D341Med (cell line): ENCODE results near the gene EYS.

ENCODE experiments used
- DNase-seq: peaks from one replicate; pipeline ENCODE4 v3.0.0; 2012; ENCODE audit warnings: low spot score

Gene EYS

DNA sequence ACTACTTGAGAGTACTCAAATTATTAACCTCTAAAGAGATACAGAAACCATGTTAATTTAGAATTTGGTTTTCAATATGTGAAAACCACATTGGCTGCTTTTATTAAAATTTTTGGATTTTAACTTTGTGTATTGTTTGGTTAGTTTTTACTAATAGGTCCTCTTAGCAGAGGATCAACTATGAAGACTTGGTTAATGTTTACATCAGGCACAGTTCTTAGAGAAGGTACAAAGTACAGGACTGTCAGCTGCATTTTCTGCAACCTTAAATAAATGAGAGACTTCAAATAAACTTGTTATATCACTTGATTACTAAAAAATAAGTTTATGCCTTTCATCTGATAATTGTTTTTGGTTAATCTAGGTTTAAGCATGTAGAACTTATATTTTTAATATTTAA is 1982.3 kb downstream of the EYS start:
- DNase-seq: no peak

DNA sequence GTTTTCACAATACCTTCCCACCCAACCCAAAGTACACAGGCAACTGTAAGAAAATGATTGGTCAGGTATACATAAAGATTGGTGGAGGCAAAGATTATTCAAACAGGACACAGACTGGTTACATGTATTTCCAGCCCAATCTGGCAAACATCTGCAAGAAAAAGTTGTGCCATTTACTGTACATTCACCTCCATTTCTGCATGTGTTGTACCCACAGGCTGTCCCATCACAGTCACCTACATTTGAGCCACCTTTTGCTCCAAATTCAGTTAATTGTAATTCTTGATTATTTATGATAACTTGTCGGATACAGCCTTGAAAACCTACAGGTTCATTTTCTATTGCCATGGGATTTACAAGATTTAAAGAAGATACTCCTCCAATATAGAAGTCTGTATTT is 1985.8 kb downstream of the EYS start:
- DNase-seq: no peak

DNA sequence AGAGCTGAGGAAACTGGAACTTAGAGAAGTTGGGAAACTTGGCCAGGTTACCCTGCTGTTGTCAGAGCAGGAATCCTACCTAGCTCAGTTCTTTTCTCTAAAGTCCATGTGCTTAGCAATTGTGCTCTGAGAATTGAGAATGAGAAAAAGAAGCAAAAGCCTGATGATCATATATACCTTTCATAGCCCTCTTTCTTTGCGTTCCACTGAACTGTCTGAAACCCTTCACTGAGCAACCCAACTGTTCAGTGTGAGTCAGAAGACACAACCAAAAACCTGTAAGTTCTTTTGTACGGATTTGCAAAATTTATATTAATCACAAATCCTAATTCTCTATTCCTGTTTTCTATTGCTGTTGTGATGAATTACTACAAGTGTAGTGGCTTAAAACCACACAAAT is 1990.9 kb downstream of the EYS start:
- DNase-seq: no peak

DNA sequence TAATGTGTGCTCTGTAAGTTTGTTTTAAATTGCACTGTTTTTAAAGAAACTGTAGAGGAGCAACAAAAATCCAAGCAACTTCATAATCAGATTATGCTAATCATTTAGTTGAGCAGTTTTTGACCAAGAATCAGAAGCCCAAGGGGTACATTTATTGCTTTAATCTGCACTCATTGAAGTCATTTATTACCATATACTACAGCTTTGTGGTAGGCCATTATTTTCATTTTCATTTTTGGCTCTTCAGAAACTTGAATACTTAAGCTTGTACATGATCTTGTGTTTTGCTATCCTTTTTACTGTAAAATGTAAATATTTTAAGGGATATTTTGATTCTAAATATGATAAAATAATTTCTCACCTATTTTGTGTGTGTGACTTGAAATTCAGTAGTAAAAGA is 1992.9 kb downstream of the EYS start:
- DNase-seq: no peak

DNA sequence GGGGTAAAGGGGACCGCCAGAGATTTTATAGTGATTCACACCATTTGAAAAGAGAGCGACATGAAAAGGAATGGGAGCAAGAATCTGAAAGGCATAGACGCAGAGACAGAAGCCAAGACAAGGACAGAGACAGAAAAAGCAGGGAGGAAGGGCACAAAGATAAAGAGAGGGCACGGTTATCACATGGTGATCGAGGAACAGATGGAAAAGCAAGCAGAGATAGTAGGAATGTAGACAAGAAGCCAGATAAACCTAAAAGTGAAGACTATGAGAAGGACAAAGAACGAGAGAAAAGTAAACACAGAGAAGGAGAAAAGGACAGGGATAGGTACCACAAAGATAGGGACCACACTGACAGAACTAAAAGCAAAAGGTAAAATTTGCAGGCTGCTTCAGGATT is 1993.7 kb downstream of the EYS start:
- DNase-seq: no peak

DNA sequence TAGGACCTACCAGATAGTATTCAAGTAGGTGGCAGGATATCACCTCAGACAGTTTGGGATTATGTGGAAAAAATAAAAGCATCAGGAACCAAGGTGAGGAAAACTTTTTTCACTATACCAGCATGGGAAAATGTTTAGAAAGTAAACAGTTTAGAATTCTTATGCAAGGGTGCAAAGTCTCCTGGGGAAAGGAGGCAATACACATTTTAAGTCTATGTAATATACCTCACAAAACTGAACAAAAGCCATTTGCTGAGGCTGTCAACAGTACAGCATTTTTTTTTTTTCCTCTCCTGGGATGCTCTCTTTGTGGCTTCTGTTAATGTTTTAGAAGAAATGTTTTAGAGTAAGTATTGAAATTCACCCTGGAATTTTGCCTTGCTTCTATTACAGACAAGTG is 1997.9 kb downstream of the EYS start:
- no peak for DNase-seq

DNA sequence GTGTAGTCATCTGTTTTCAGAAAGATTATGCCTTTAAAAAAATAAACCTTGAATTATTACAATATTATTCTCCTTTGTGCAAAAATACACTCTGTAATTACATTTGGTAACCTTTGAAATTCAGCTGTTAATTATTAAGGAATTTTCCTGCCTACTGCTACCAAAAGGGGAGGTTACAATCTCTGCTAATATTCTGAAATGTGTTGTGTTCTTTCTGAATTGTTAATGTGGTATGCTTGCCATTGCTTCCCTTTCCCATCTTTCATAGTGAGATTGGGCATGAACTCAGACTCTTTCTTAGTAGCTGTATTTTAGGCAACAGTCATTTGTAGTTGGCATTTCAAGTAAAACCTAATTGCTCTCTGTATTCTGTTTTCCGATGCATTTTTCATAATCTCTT is 1998.4 kb downstream of the EYS start:
- no peak for DNase-seq

DNA sequence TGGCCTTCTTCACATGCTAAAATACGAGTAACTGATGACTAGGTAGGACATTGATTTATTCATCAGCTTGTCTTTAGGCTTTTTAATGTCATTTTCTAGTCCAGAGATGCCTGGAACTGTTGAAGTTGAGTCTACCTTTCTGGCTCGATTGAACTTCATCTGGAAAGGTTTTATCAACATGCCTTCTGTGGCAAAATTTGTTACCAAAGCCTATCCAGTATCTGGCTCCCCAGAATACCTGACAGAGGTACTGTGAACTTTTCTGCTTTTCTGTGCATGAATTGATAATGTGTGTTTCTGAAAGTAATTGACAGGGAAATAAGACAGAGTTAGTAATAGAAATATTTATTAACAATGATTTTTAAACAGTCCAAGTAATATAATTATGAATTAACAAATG is 2000.4 kb downstream of the EYS start:
- no peak for DNase-seq

DNA sequence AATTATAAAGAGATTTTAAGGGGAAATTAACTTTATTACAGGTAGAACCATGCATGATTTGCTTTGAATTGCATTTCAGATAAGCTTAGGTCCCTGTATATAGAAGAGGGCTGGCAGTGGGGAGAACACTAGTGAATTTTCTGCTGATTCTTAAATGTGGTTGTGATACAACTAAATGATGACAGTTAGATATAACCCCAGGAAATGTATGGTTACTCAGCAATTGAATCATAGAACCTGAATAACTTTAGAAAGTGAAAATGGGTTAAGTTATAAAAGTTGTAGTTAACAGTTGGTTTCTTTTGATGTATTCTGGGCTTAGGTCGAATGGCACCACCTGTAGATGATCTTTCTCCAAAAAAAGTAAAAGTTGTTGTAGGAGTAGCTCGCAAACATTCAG is 2001.3 kb downstream of the EYS start:
- DNase-seq: no peak

DNA sequence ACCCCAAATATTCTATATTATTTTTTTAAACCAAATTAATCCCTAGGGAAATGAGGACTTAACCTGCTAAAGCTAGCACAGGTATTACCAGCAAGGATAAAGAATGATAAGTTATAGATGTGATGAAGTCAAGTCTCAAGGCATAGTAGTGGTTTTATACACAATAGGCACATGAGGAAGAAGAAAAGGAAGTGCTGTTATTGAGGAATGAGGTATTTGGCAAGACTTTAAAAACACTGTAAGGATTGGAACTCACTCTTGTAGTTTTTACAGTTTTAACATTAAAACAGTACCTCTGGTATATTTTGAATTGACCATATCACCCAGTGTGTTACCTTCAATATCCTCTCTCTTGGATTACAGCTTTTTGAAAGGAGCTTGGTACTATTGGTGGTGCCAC is 2016.8 kb downstream of the EYS start:
- no peak for DNase-seq

DNA sequence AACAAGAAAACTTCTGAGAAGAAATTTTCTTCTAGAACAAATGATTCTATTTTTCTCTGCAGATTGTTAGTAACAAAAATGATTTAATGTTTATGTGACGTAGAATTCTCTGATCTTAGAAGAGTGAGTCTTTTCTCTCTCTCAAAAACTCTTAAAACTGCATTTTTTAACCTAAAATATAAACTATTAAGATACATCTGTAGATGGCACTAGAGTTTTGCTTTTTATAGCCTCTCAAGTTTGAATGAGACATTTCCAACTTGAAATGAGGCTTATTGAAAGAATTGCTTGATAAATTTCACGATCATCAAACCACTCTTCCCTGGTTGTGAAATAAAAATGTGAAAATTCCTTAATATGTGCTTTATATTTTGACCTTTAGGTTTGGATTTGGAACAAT is 2017.6 kb downstream of the EYS start:
- DNase-seq: no peak

DNA sequence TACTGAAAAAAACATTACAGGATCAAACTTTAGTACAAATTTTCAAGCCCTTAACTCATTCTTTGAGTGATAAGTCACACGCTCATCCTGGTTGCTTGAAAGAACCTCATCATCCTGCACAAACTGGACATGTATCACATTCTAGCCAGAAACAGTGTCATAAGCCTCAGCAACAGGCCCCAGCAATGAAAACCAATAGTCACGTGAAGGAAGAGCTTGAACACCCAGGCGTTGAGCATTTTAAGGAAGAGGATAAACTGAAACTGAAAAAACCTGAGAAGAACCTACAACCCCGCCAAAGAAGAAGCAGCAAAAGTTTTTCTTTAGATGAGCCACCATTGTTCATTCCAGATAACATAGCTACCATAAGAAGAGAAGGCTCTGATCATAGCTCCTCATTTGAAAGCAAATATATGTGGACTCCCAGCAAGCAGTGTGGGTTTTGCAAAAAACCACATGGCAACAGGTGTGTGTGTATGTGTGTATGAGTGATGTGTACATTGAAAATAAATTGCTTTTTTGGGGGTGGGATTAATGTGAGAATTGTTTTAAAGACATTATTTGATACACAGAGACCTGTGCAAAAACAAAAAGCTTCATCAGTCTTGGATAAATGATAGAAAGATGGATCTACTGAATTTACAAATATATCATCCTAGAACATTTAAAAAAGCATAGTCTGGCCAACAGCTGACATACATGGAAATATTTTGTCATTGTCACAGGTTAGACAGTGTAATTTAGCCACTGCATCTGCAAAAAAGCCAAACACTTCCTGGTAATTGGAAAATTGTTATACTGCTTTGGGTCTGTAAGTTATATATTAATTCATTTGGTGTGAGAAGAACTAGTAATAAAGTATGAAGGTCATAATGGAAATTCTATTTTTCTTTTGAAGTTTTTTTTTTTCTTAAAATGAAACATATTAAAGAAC is 2021.3 kb downstream of the EYS start:
- DNase-seq: no peak

DNA sequence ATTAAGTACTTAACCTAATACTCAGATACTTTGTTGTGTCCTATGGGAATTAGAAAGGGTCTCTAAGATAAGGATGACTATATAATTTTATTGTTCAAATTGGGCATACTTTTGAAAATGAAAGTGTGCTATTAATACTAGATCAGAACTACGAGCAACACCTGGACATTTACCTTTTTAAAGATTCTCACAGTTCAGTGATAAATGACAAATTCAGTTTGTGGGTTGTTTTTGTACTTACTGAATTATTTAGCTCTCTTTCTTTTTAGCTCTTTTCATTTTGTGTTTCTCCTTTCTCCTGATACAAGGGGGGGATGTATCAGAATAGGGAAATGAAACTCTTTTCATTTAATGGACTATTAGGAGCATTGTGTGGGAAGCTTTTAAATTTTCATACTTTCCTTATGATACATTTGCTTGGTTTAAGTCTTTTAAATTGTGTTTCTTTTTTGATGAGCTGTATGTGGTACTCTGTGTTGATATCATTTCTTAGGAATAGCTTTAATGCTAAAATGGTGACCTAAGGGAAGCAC is 2023.9 kb downstream of the EYS start:
- DNase-seq: no peak

DNA sequence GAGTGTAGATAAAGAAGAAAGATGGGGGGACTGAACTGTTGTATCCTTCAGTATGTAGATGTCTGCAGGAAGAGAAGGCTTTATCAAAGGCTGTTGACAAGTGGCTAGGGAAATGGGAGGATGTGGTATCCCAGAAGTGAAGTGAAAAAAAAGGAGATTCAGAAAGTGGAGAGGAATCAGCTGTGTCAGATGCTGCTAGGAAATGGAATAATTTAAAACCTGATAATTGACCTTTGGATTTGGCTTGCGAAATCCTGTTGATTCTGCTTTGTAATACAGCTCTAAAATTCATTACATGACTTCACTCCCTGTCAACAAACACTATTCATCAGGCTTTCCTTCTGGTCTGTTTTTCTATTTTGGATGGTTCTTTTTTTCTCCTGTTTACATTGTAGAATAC is 2029.7 kb downstream of the EYS start:
- DNase-seq: no peak

DNA sequence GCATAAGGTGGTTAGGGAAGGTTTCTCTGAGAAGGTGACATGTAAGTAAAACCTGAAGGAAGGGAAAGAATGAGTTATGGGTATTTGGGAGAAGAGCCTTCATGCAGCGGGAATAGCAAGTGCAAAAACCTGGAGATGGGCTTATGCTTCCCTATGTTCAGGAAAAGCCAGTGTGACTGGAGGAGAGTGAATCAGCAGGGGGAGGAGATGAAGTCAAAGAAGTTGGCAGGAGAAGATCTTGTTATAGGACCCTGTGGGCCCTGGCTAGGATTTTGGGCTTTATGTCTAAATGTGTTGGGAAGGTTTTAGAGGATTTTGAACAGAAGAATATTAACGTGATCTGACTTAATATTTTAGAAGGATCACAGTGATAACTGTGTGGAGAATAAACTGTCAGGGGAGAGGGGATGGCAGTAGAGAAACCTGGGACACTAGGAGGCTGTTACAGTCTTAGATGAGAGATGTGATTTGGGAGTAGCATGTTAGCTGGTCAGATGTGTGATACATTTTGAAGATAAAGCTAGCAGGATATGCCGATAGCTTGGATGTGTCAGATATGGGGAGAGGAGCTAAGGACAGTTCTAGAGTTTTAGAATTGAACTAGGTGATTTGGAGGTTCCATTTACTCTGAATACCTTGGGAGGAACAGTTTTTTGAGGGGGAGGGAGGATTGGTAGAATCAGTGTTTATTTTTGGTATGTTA is 2030.5 kb downstream of the EYS start:
- no peak for DNase-seq

DNA sequence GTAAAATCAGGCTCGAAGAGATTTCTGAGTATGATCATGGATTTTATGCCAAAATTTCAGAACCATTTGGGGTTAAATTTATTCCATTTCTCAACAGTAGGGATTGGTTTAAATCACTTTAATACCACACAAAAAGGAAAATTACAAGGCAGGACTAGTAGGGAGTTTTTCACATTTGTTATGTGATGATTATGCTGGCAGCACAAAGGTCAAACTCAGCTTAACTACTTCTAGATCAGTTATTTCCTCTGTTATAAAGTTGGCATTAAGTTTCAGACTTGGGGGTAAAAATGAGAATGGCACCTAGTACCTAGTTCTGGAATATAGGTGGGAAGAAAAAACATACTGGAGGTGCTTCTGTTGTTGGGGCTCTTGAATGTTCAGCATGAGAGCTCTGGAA is 2031.9 kb downstream of the EYS start:
- no peak for DNase-seq

DNA sequence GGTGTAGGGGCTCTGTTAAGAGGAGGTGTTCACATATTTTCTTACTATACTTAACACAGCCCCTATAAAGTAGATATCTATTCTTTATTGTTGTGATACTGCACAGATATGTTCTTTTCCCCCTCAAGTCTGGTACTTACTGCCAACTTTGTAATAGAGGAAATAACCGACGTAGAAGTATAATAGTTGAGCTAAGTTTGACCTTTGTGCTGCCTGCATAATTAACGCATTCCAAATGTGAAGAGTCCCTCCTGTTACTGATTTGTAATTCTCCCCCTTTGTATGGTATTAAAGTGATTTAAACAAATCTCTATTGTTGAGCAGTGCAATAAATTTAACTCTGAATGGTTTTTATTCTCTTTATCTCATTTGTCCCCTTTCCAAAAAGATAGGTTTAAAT is 2032.4 kb downstream of the EYS start:
- DNase-seq: no peak

DNA sequence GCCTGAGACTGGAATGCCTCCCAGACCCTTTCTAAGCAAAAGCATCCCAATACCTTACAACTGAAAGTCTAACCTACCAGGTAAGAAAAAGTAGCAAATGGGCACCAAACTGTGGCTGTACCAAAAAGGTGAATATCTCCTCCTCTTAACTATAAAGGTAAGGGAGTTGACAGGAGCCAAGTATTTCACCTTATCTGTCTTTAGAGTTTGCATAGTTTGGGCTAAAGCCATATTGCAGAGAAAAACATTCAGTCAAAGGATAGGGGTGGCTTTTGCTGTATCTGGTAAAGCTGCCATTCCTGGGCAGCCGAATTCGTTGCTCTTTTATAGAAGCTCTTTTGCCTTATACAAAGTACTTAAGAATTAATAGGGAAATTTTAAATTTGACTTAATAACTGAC is 2033.3 kb downstream of the EYS start:
- DNase-seq: no peak

DNA sequence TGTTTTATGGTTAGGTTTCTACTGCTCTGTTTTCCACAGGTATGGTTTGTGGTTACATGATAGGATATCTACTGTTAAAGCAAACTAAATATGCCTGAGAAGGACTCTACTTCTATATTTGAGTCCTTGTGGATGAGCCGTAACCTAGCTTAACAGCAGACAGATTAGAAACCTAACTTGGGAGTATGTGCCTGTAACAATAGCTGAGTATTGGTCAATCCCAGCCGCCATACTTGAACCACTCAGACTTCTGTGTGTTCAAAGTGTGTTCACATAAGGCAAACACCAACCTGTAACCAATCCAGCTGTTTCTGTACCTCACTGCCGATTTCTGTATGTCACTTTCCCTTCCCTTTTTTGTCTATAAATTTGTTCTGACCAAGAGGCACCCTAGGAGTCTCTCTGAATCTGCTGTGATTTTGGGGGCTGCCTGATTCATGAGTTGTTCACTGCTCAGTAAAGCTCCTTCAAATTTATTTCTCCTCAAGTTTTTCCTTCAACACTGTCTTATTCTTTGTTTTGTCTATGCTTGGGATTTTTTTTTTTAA is 2034.4 kb downstream of the EYS start:
- DNase-seq: no peak

DNA sequence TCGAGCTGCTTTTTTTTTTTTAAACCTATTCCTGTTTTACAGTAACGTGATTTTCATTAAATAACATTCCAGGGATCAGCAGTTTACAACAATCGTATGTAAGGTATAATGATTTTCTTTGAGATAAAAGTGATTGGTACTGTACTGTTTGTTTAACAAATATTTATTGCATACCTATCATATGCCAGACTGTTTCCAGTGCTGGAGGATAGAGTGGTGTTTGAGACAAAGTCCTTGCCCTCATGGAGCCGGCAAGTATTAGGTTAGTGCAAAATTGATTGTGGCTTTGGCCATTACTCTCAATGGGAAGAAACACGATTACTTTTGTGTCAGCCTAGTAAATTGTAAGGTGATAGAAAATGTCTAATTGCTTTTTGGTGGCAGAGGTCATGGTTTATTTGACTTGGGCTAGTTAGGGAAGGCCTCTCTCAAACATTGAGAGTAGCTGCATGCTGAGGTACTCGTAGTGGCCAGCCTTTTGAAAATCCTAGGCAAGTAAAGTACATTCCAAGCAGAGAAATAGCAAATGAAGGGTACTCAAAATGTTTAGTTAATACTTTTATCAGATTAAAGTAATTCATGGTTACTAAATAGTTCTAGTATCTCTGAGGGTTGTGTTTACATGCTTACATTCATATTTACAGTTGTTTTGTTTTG is 2035.8 kb downstream of the EYS start:
- DNase-seq: no peak
